ENCODE measurements around the gene NPEPPS.

GRCh38 chr17:47632991-47633390 is 102.1 kb downstream of the NPEPPS start:
- no peak for TF ChIP-seq EZH2 (IDR thresholded peaks at IDR 0.05)
- no peak for TF ChIP-seq POLR2AphosphoS5 (IDR thresholded peaks at IDR 0.05; ENCODE audit: borderline replicate concordance, low read depth, low read length)
